NT2/D1 (cell line): ENCODE data around the gene TACSTD2.

ENCODE experiments used
- DNase-seq: peaks from one replicate; pipeline ENCODE4 v3.0.0-alpha.2; 2011; ENCODE audit warnings: low read depth, low spot score
- H3K27me3 ChIP-seq: 2 replicates; pipeline ENCODE4 v1.6.0; 2011; ENCODE audit warnings: mild to moderate bottlenecking; ENCODE audit not compliant: insufficient read length, insufficient read depth
- H3K36me3 ChIP-seq: 2 replicates; pipeline ENCODE4 v1.6.1; 2011; ENCODE audit warnings: mild to moderate bottlenecking, low read length, mixed read lengths; ENCODE audit not compliant: insufficient read depth, insufficient read length
- H3K4me1 ChIP-seq: 2 replicates; pipeline ENCODE4 v1.5.1; 2011; ENCODE audit not compliant: insufficient read depth, insufficient read length
- H3K4me3 ChIP-seq: 2 replicates; pipeline ENCODE4 v1.5.1; 2011; ENCODE audit warnings: low read depth; ENCODE audit not compliant: insufficient read length
- H3K9ac ChIP-seq: 2 replicates; pipeline ENCODE4 v1.6.0; 2011; ENCODE audit warnings: low read depth; ENCODE audit not compliant: insufficient read length
- H3K9me3 ChIP-seq: 2 replicates; pipeline ENCODE4 v1.5.1; 2011; ENCODE audit warnings: mild to moderate bottlenecking, low read length; ENCODE audit not compliant: insufficient read depth
- SUZ12 ChIP-seq: IDR thresholded peaks from 2 replicates; pipeline ENCODE4 v1.6.1; 2011; ENCODE audit not compliant: insufficient read length, insufficient read depth; ENCODE audit errors: extremely low read depth
- YY1 ChIP-seq: IDR thresholded peaks from 2 replicates; pipeline ENCODE4 v1.6.1; 2011; ENCODE audit not compliant: insufficient read length, insufficient read depth
- ZNF274 ChIP-seq: IDR thresholded peaks from 2 replicates; pipeline ENCODE4 v1.6.1; 2011; ENCODE audit warnings: mild to moderate bottlenecking, low read depth, low read length

Gene TACSTD2

DNA sequence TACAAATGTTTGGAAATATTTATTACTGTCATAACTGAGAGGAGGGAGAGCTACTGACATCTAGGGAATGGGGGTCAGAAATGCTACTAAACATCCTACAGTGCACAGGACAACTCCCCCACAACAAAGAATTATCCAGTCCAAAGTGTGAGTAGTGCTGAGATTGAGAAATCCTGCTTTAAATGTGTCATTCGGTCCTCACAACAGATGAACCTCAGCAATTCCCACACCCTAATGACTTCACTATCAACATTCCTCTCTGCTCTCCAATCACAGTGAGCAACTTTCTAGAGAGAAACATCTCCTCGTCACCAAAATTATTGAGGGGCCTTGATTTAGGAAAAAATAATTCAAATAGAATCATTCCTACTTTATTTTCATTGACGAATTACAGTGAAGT, 48.5 kb downstream of the TACSTD2 start:
- no peak for DNase-seq
- no peaks in the 10 kb centered on the region for H3K9me3 ChIP-seq
- H3K27me3 ChIP-seq: no peaks in the 10 kb centered on the region
- peaks cover 5% of the 10 kb centered on the region for H3K36me3 ChIP-seq
- H3K4me3 ChIP-seq: no peak overlapping the region
- no peaks in the 10 kb centered on the region for H3K4me1 ChIP-seq
- TF ChIP-seq SUZ12: no peak
- TF ChIP-seq YY1: no peak
- TF ChIP-seq ZNF274: no peak
- H3K9ac ChIP-seq: no peak overlapping the region
